HepG2 (cell line): ENCODE measurements around the gene ZNF451. TPM values are rescaled to one million over a fixed set of nuclear protein-coding genes. Genes with fewer than 3 reads are reported as not detected.

ENCODE experiments used
- BHLHE40 ChIP-seq: IDR thresholded peaks from 2 replicates; pipeline ENCODE4 v1.6.1; 2011; ENCODE audit warnings: low read length, improper control_type of control experiment
- DMAP1 ChIP-seq: IDR thresholded peaks from 2 replicates; pipeline ENCODE4 v1.6.1; 2016
- FOSL2 ChIP-seq: sonication (generic); formaldehyde crosslinking; IDR thresholded peaks from 2 replicates; pipeline ENCODE4 v1.4.0; 2020; ENCODE audit warnings: missing genetic modification reagents
- HNRNPL ChIP-seq: fragments of 200-400 bp; formaldehyde crosslinking; IDR thresholded peaks from 2 replicates; pipeline ENCODE4 v1.6.1; 2017; ENCODE audit warnings: mild to moderate bottlenecking, low read depth, low read length
- ISX ChIP-seq: sonication (generic); formaldehyde crosslinking; conservative IDR thresholded peaks from 2 replicates; pipeline ENCODE4 v1.5.0; 2020; ENCODE audit warnings: missing genetic modification reagents
- NCOA1 ChIP-seq: sonication (generic); formaldehyde crosslinking; IDR thresholded peaks from 2 replicates; pipeline ENCODE4 v1.9.0; 2021; ENCODE audit warnings: missing genetic modification reagents
- NR2C2 ChIP-seq: sonication (generic); formaldehyde crosslinking; IDR thresholded peaks from 2 replicates; pipeline ENCODE4 v1.4.0; 2020; ENCODE audit warnings: missing genetic modification reagents, mild to moderate bottlenecking, moderate library complexity, borderline replicate concordance
- RAD21 ChIP-seq: fragments of 450-650 bp; formaldehyde crosslinking; IDR thresholded peaks from 2 replicates; pipeline ENCODE4 v1.5.0; 2020; ENCODE audit warnings: mild to moderate bottlenecking
- RXRB ChIP-seq: IDR thresholded peaks from 2 replicates; pipeline ENCODE4 v1.6.1; 2016; ENCODE audit warnings: borderline replicate concordance, missing genetic modification reagents, missing compliant biosample characterization
- SOX13 ChIP-seq, 3 experiments: fragments of 450-650 bp in 1 of 3; sonication (generic) in 1 of 3; formaldehyde crosslinking in 1 of 3; IDR thresholded peaks in 2 of 3; conservative IDR thresholded peaks in 1 of 3; 2 replicates each; pipeline versions ENCODE4 v1.5.0 to v1.6.1; 2016 to 2020; ENCODE audit warnings: antibody characterized with exemption in 1 of 3, mild to moderate bottlenecking in 1 of 3, missing compliant biosample characterization in 1 of 3, missing genetic modification reagents in 1 of 3, moderate library complexity in 1 of 3
- SPEN ChIP-seq: sonication (generic); formaldehyde crosslinking; IDR thresholded peaks from 2 replicates; pipeline ENCODE4 v1.5.1; 2020; ENCODE audit warnings: low read depth, mild to moderate bottlenecking, missing genetic modification reagents
- ZFP36L1 ChIP-seq: sonication (generic); formaldehyde crosslinking; IDR thresholded peaks from 2 replicates; pipeline ENCODE4 v1.8.0; 2022; ENCODE audit warnings: mild to moderate bottlenecking, missing genetic modification reagents, moderate library complexity
- ZFP41 ChIP-seq: sonication (generic); formaldehyde crosslinking; IDR thresholded peaks from 2 replicates; pipeline ENCODE4 v1.4.0; 2020; ENCODE audit warnings: mild to moderate bottlenecking, missing genetic modification reagents, borderline replicate concordance
- ZNF136 ChIP-seq: sonication (generic); formaldehyde crosslinking; IDR thresholded peaks from 2 replicates; pipeline ENCODE4 v1.8.1; 2022; ENCODE audit warnings: low read depth, mild to moderate bottlenecking, moderate library complexity, missing genetic modification reagents
- ZNF143 ChIP-seq: sonication (generic); formaldehyde crosslinking; IDR thresholded peaks from 2 replicates; pipeline ENCODE4 v1.4.0; 2020; ENCODE audit warnings: missing genetic modification reagents
- ZNF207 ChIP-seq: fragments of 450-650 bp; IDR thresholded peaks from 2 replicates; pipeline ENCODE4 v1.6.1; 2016; ENCODE audit warnings: antibody characterized with exemption, borderline replicate concordance
- ZNF501 ChIP-seq: sonication (generic); formaldehyde crosslinking; IDR thresholded peaks from 2 replicates; pipeline ENCODE4 v1.5.1; 2020; ENCODE audit warnings: mild to moderate bottlenecking, moderate library complexity, missing genetic modification reagents
- ZNF558 ChIP-seq: sonication (generic); formaldehyde crosslinking; IDR thresholded peaks from 2 replicates; pipeline ENCODE4 v1.9.0; 2022; ENCODE audit warnings: mild to moderate bottlenecking, missing genetic modification reagents, borderline replicate concordance
- ZNF891 ChIP-seq: sonication (generic); formaldehyde crosslinking; IDR thresholded peaks from 2 replicates; pipeline ENCODE4 v1.5.0; 2020; ENCODE audit warnings: mild to moderate bottlenecking, missing genetic modification reagents
- polyA plus RNA-seq, 8 experiments: library from polyadenylated mRNA; depleted of rRNA in 3 of 8; stranded (reverse) in 7 of 8; unstranded in 1 of 8; fragments of >200 nt; fragmentation: Illumina TruSeq in 4 of 8; extraction: Trizol in 4 of 8; gene quantifications; 2 replicates each; pipeline versions ENCODE4 v1.2.1 to v1.2.3, GENCODE V29; 2011 to 2016; ENCODE audit warnings: low read depth in 4 of 8, missing spikeins in 1 of 8, mixed read lengths in 1 of 8; ENCODE audit not compliant: insufficient read depth in 1 of 8
- total RNA-seq, 5 experiments: library from RNA; depleted of rRNA; stranded (reverse); fragments of >200 nt; fragmentation: Illumina TruSeq; extraction: Trizol; gene quantifications; 2 replicates each; pipeline ENCODE4 v1.2.3, GENCODE V29; 2016; ENCODE audit warnings: low read depth in 1 of 5
- TF ChIP-seq, protein P1 (sequence below): sonication (generic); formaldehyde crosslinking; IDR thresholded peaks from 2 replicates; pipeline ENCODE4 v1.4.0; 2020; ENCODE audit warnings: missing genetic modification reagents, mild to moderate bottlenecking, borderline replicate concordance
- TF ChIP-seq, protein P2 (sequence below): sonication (generic); formaldehyde crosslinking; IDR thresholded peaks from 2 replicates; pipeline ENCODE4 v1.8.0; 2022; ENCODE audit warnings: missing genetic modification reagents, low read depth, mild to moderate bottlenecking, borderline replicate concordance
- TF ChIP-seq, protein P3 (sequence below): IDR thresholded peaks from 2 replicates; pipeline ENCODE4 v1.6.1; 2016; ENCODE audit warnings: mild to moderate bottlenecking
- TF ChIP-seq, protein P4 (sequence below): sonication (generic); formaldehyde crosslinking; IDR thresholded peaks from 2 replicates; pipeline ENCODE4 v1.4.0; 2020; ENCODE audit warnings: low read depth, mild to moderate bottlenecking, missing genetic modification reagents

The ZNF451 gene
- total and polyA plus RNA-seq, 2 of the 13 experiments (the other 11 are each of a cell fraction or from before 2014, with no cell fraction given) = 32.1 to 65.7 TPM

DNA sequence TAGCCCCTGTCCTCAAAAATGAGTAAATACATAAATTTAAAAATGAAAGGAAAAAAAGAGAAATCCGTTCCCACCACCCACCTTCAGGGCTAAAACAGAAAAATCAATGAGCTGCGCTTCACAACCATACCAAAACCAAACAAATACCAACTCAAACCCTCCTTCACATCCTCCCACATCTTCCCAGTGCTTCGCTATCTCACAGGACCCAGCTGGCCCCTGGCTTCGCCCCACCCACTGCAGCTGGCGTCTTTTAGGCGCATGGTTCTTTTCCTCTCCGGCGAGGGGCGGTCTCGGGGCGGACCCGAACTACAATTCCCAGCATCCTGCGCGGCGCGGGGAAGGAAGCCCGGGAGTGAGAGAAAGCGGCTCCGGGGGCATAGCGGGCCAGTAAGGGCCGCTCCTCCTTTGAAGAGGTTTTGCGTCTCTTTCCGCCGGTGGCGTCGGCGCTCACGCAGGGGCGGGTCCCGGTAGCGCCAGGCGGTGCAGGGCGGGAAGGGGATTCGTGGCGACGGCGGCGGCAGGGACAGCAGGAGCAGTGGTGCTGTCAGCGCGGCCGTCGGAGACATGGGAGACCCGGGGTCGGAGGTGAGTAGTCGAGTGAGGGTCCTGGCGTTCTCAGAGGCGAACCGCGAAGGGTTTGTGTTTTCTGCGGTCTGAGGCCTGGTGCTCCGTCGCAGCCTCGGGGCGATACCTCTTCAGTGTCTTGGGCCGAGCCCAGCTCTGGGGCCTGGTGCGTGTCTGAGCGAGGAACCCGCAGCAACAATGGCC lies at the start of gene ZNF451 (continued):
- TF ChIP-seq, protein P1, sequence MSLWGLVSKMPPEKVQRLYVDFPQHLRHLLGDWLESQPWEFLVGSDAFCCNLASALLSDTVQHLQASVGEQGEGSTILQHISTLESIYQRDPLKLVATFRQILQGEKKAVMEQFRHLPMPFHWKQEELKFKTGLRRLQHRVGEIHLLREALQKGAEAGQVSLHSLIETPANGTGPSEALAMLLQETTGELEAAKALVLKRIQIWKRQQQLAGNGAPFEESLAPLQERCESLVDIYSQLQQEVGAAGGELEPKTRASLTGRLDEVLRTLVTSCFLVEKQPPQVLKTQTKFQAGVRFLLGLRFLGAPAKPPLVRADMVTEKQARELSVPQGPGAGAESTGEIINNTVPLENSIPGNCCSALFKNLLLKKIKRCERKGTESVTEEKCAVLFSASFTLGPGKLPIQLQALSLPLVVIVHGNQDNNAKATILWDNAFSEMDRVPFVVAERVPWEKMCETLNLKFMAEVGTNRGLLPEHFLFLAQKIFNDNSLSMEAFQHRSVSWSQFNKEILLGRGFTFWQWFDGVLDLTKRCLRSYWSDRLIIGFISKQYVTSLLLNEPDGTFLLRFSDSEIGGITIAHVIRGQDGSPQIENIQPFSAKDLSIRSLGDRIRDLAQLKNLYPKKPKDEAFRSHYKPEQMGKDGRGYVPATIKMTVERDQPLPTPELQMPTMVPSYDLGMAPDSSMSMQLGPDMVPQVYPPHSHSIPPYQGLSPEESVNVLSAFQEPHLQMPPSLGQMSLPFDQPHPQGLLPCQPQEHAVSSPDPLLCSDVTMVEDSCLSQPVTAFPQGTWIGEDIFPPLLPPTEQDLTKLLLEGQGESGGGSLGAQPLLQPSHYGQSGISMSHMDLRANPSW = no peak
- peak; percentile 59; the same call in 1 of the 2 replicates for TF ChIP-seq FOSL2 (CRISPR knock-in tag)
- TF ChIP-seq ZNF558 (CRISPR knock-in tag) = no peak; the same call in 1 of the 2 replicates
- peak; percentile 97 for TF ChIP-seq ZNF143 (CRISPR knock-in tag)
- no peak for TF ChIP-seq ISX (CRISPR knock-in tag)
- TF ChIP-seq, protein P2, sequence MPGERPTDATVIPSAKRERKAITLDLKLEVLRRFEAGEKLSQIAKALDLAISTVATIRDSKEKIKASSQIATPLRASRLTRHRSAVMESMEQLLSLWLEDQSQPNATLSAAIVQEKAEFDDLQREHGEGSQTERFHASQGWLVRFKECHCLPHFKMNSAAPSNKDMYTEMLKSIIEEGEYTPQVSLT (CRISPR knock-in tag) = no peak
- TF ChIP-seq, protein P3, sequence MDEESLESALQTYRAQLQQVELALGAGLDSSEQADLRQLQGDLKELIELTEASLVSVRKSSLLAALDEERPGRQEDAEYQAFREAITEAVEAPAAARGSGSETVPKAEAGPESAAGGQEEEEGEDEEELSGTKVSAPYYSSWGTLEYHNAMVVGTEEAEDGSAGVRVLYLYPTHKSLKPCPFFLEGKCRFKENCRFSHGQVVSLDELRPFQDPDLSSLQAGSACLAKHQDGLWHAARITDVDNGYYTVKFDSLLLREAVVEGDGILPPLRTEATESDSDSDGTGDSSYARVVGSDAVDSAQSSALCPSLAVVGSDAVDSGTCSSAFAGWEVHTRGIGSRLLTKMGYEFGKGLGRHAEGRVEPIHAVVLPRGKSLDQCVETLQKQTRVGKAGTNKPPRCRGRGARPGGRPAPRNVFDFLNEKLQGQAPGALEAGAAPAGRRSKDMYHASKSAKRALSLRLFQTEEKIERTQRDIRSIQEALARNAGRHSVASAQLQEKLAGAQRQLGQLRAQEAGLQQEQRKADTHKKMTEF = peak; percentile 90
- TF ChIP-seq ZNF891 (CRISPR knock-in tag) = peak; percentile 90
- peak; percentile 40; the same call in 1 of the 2 replicates for TF ChIP-seq ZNF136 (CRISPR knock-in tag)
- TF ChIP-seq SPEN = peak; percentile 83
- no peak for TF ChIP-seq ZNF207
- TF ChIP-seq ZFP36L1 (CRISPR knock-in tag) = no peak
- TF ChIP-seq RXRB (CRISPR knock-in tag) = peak; percentile 84
- 0 out of 2 replicates have a peak, but pooled peaks have one; percentile 31 for TF ChIP-seq HNRNPL
- no peak for TF ChIP-seq SOX13 (IDR thresholded peaks at IDR 0.05)
- peak in 1 of 2 experiments; percentile 66; a peak in 2 of 4 replicates for TF ChIP-seq SOX13 (CRISPR knock-in tag; conservative IDR thresholded peaks at IDR 0.05 in 1 of 2, IDR thresholded peaks at IDR 0.05 in 1 of 2)
- TF ChIP-seq NCOA1 (CRISPR knock-in tag) = no peak
- TF ChIP-seq, protein P4, sequence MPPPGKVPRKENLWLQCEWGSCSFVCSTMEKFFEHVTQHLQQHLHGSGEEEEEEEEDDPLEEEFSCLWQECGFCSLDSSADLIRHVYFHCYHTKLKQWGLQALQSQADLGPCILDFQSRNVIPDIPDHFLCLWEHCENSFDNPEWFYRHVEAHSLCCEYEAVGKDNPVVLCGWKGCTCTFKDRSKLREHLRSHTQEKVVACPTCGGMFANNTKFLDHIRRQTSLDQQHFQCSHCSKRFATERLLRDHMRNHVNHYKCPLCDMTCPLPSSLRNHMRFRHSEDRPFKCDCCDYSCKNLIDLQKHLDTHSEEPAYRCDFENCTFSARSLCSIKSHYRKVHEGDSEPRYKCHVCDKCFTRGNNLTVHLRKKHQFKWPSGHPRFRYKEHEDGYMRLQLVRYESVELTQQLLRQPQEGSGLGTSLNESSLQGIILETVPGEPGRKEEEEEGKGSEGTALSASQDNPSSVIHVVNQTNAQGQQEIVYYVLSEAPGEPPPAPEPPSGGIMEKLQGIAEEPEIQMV (CRISPR knock-in tag) = peak; percentile 73; the same call in 1 of the 2 replicates
- TF ChIP-seq ZNF501 (CRISPR knock-in tag) = peak; percentile 93
- 0 out of 2 replicates have a peak, but pooled peaks have one; percentile 7 for TF ChIP-seq BHLHE40
- TF ChIP-seq DMAP1 (CRISPR knock-in tag) = peak; percentile 75
- TF ChIP-seq ZFP41 (CRISPR knock-in tag) = no peak
- peak; percentile 62 for TF ChIP-seq RAD21 (CRISPR knock-in tag)
- TF ChIP-seq NR2C2 (CRISPR knock-in tag) = peak; percentile 98
